ENCODE results near the gene ALG2.

GRCh38 chr9:99220011-99220410 is 1.7 kb downstream of the ALG2 start:
- TF ChIP-seq CTCF (IDR thresholded peaks at IDR 0.05; ENCODE audit: poor library complexity, severe bottlenecking) (no peak), POLR2AphosphoS5 (IDR thresholded peaks at IDR 0.05) (no peak), SMC3 (conservative IDR thresholded peaks at IDR 0.05; ENCODE audit: poor library complexity) (no peak), MXI1 (conservative IDR thresholded peaks at IDR 0.05; ENCODE audit: poor library complexity, severe bottlenecking) (no peak), EZH2 (IDR thresholded peaks at IDR 0.05; ENCODE audit: borderline replicate concordance, insufficient read depth, low read length, poor library complexity, severe bottlenecking) (no peak), REST (IDR thresholded peaks at IDR 0.05; ENCODE audit: borderline replicate concordance) (no peak)
